ENCODE measurements around the gene ENAH.

ENAH gene

DNA sequence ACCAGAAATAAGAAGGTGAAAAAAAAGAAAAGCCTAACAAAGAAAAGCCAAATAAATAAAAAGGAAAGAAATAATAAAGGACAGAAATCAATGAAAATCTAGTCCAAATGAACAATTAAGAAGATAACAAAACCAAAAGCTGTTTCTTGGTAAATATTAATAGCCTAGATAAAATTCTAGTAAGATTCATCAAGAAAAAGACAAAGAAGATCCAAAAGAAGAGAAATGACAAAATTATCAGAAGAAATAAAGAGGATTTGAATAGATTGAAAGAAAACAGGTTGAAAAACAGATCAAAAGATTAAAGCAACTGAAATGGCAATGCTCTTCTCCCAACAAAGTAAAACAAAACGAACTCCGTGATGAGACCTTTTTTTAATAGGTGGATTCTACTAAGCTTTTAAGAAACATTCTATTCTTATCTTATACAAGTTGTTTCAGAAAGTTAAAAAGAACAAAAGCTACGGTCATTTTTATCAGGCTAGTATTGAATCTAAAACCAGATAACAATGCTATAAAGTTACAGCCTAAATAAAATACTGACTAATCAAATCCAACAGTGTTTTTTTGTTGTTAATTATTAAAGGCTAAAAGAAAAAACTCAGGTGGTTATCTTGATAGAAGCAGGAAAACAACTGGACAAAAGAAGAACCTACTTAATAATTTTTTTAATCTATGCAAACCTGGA, 50.9 kb downstream of the ENAH start:
- no peak for DNase-seq

DNA sequence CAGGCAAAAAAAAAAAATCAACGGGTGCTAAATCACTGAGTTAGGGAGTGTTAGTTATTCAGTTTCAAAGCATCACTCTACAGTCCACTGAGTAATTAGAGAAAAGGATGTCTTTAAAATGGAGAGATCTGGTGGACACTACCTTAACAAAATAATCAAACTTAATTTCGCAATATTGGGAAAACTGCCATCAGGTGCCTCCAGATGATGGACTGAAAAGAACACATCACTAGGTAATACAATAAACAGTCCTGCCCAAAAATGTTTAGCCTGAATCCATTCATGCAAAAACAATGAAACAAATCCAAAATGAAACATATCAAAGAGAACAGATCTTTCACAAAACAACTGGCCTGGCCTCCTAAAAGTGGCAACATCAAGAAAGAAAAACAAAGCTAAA, 54.1 kb downstream of the ENAH start:
- no peak for DNase-seq

DNA sequence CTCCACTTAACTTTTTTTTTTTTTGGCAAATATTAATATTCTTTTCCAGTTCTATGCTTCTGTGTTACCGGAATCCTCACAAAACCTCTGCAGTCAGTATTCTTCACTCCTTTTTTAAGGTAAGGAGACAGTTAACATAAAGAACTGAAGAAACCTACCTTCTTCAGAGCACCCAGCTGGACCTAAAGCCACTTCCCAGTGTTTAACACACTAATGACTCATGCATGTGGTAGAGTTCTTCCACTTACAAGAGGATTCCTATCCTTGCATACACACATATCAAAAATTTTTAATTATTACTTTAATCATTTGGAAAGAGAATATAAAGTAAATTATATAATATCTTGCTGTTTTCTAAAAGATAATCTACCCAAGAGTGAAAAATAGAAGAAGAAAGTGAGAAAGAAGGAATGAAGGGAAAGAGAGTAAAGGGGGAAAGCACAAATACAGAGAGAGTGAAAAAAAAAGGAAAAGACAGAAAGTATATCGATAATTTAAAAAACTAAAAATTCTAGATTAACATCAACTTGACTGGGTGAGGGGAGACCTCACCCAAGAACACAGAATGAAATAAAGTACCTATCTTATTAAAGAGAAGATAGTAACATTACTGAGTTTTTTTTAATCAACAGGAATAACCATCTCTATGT, 54.9 kb downstream of the ENAH start:
- no peak for DNase-seq

DNA sequence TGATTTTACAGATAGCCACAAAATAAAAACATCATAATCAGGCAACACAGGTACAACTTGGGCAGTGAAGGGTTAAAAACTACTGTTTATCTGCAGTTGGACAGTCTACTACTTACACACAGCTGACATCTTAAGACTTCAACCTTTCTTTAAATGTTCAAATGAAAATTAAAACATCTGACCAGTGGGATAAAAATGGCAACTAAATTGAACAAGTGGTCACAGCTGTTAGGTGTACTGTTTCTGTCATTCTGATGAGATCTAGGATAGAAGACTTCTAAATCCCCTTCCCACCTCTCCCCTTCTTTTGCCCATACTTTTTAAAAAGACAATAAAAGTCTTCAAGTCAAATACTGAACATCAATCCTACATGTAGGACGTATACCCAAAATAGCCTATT, 56.2 kb downstream of the ENAH start:
- no peak for DNase-seq

DNA sequence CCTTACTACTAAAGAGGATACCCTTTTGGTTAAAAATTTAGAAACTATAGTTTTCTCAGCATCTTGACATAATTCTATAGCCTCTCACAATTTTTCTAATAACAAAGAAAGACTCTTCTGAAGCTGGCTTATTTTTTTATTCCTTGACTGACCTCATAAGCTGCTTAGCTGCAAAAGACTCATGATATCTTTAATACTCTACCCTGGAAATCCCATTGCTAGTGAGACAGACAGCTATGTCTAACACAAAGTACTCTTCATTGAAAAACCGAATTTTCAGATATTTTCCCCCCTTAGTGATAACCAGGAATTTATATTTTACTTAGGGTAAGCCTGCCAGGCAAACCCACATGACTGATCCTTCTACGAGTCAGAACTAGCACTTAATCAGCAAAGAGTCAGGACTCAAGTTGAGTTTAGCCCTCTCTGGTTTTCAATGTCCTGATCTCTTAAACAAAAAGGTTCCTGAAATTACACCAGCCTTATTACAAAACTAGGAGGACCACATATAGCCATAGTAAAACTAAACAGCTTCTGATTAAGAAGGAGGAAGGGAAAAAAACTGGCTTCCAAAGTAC, 56.9 kb downstream of the ENAH start:
- DNase-seq, result no peak

DNA sequence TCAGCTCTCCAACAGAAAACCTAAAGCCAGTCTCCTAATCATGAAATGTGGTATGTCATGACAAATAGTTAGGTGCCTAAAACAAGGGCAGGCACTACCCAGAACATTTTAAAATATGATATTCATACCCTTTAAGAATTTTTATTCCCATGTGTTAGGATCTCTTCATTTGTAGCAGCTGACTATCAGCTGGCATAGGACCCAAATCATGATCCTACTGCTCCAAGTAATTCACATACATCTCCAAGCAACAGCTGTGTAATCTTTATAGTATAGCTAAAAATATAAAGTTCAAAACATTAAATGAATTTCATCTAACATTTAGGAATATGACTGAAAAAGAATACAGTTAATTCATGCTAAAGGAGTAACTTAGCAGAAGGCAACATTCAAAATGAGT, 57.5 kb downstream of the ENAH start:
- DNase-seq, result no peak

DNA sequence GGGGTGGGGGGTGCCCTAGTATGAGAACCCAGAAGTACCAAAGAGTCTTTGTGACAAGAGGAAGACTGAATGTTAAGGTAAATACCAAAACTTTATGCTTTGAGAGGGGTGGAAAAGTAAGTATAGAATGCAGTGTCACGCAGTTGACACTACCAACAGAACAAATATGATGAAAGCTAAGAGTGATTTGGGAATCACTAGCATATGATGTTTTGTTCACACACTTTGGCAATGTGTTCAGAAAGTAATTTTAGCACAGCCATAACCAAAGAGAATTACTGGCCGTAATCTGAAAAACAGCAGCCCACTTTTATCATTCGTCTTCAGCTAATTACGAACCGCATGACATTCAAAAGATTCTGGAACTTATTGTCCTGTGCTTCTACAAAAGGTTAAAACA, 59.5 kb downstream of the ENAH start:
- no peak for DNase-seq

DNA sequence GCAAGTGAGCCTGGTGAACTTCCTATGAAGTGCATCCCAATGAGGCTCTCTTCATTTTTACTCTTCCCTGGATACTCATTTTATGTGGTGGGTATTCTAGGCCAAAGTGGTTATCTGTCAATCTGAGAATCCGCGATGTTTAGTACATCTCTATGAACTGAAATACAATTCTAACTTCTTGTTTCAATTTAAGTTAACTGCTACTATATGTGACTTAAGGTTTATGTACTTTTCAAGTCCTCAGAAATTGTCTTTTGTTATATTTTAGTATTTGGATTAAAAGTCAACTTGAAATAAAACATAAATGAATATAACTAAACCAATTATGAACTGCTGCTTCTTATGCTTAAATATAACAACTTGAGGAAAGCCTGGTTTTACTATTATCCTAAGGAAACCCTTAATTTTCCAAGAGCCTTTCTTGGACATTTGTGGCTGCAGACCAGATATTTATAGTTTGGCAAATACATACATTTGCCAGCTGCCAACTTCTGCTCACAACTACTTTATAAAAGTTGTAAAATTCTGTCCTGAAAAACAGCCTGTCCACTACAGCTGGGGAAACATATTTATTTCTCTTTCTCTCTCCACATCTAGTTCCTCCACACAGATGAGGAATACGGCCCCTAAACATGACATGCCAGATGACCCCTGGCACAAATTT, 60.4 kb downstream of the ENAH start:
- no peak for DNase-seq

DNA sequence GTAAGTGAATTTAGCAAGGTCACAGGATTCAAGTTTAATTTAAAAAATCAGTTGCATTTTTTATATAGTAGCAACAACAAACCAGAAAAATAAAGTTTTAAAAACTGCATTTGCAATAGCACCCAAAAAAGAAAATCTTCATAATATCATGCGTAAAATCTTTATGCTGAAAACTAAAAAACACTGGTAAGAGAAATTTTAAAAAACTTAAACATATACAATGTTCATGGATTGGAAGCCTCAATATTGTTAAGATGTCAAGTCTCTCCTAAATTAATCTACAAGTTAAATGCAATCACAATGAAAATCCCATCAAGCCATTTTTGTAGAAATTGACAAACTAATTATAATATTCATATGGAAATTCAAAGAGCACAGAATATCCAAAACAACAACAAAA, 65.6 kb downstream of the ENAH start:
- DNase-seq, result no peak

DNA sequence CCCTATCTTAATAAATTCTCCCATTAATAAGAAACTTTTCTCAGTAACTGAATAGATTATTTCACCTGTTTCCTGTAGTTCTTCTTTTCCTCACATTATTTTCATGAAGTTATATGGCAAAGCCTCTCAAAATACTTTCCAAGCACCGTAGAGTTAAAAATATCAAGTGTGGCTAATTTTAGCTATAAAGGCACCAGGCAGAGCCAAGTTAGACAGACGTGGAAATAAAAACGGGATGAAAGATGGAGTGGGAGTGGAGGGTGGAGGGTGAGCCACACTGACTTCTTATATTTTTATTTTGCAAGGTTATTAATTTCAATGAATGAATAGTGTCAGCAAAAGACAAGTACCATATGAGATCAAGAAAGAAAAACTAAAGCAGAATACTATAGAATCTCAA, 71.7 kb downstream of the ENAH start:
- DNase-seq, result no peak

DNA sequence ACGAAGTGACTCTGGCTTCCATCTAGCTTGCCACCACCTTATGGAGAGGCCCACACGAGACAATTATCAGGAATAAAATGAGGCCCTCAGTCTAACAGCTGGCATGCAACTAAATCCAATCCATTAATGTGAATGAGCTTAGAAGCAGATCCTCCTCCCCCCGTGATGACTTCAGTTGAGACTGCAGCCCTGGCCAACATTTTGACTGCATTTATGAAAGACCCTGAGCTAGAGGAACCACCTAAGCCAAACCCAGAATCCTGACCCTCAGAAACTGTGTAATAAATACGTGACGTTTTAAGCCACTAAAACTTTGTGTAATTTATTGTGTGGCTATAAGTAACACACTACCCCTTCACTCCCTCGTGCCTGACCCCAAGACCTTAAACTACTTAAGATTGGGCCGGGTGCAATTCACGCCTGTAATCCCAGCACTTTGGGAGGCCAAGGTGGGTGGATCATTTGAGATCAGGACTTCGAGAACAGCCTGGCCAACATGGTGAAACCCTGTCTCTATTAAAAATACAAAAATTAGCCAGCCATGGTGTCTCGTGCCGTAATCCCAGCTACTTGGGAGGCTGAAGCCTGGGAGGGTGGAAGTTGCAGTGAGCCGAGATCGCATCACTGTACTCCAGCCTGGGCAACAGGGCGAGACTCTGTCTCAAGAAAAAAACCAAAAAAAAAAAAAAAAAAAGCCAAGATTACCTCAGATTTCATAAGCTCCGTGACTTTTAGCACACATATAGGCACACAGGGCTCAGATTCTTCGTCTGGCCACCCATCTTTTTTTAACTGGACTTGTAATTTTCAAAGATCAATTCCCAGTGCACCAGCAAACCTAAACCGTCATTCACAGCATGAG, 72.5 kb downstream of the ENAH start:
- DNase-seq, result no peak

DNA sequence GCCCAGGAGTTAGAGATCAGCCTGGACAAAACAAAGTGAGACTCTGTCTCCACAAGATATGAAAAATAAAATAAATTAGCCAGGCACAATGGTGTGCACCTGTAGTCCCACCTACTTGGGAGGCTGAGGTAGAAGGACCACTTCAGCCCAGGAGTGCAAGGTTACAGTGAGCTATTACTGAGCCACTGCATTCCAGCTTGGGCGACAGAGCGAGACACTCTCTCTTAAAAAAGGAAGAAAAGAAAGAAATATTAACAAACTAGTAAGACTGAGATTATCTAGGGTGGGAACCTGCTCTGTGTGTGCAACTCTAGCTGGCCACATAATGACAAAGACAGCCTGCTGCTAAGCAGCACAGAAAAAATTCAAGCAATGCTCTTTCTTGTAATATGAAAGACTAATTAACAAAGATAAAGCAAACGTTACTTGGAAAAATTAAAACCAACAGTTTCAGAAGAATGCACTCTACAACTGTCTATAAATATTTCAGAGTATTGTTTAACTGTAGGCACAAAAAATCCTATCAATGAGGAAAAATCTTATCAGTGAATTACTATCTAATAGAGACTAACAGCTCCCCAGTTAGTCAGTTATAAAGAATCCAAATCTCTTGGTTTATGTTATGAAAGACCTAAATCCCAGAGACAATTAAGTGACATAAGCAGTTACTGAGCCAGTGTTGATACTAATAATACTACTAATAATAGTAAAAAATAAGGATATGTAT, 74.5 kb downstream of the ENAH start:
- DNase-seq, result no peak

DNA sequence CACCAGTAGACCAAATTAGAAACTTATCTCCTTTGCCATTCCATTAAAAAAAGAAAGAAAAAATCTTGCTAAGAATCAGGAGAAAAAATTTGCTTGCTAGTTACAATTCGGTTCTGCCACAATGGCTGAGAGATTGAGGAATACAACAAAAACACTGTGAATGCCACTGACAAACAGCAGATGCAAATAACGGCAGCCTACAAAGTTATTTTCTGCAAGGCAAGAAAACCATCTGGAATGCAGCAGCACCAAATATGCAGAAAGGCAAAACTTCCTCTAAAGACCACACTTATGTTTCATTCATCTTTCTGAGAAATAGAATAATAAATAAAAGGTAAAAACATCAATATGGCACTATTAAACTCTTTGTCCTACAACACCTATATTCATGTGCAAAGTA, 75.7 kb downstream of the ENAH start:
- no peak for DNase-seq

DNA sequence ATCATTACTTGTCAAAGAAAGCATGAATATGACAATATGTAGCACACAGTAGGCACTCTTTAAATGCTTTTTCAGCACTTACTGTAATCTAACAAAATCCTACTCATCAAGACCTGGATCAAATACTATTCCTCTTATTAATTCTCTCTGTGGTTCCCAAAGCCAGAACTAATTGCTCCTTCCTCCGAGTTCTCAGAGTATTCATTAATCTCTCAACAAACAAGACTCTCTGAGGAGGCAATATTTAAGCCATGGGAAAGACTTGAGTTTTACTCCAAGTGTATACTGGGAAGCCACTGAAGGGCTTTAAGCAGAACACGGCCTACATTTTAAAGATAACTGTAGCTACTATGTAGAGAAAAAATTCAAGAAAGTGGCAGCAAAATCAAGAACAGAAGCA, 79.7 kb downstream of the ENAH start:
- no peak for DNase-seq

DNA sequence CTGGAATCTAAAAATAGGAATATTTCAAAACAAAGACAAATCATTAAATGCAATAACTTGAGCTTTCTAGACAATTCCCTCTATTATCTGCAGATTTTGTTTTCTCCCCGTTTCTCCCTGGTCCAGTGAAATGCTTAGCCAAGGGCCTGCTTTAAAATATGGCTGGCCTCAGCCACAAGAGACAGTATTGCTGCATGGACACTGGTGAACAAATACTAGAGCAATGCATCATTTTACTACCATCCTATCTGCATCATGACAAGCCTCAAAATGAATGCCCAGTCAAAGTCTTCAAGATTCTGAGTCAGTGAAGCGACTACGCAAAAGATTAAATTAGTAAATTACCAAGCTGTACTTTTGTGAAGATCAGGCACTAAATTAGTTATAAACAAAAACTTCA, 80.5 kb downstream of the ENAH start:
- no peak for DNase-seq

DNA sequence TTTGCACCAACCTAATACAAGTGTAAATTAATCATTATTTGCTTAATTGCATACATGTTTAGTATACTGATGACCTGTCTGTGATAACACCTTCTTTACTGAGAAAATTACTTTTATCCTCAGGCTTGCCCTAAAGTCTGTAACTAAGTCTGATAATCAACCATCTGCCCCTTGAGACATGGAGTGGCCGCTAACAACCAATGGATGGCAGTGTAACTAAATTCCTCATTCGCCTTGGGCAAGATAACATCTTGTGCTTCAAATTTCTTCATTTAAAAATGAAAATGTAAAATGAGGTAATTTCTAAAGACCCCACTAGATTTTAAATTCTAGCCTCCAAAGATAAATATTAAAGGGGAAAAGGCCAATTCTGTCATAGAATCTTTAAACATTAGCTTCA, 85.1 kb downstream of the ENAH start:
- DNase-seq, result no peak

DNA sequence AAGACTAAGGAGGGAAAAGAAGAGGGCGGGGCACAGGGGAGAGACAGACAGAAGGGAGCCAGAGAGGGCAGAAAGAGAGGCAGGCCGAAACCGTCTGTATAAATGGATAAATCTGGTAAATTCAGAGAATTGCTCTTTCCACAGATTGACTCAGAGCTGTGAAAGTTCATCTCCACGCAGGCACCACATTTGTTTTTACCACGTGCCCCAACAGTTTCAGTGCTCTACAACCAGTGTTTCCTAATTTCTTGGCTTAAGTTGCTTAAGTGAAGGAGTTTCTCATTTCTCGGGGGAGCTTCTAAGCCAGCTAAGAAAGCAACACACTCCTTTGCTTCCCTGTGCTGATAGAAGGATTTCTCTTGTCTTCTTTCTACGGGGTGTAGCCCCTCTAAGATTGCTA, 87.1 kb downstream of the ENAH start:
- DNase-seq, result no peak

DNA sequence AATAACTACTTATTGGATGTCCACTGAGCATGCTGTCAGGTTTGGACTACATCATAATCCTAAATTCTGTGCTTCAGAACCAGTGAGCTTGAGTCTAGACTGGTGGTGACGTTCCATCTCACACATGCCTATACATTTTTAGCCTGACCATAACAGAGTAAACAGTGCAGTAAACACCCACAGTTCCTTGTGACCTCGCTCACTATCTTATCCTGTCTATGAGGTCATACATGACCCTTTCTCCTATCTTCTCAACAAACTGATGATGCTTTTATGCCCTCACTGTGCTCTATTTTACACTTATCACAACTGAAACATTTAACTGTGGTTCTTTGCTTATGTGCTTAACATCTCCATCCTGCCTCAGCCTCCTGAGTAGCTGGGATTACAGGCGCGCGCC, 91.2 kb downstream of the ENAH start:
- no peak for DNase-seq

DNA sequence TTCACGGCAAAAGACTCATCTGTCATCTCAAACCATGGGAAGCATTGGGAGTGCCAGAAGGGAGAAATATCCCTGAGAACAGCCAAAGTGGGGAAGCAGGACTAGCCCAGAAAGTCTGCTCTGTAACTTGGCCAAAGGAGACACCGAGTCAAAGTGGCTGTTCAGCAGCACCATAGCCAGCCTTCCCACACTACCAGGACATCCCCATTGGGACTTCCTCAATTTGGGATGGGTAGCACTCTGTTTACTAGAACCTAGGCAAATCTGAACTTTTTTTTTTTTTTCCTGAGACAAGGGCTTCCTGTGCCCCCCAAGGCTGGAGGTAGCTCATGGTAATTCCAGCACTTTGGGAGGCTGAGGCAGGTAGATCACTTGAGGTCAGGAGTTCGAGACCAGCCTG, 93.0 kb downstream of the ENAH start:
- DNase-seq, result no peak

DNA sequence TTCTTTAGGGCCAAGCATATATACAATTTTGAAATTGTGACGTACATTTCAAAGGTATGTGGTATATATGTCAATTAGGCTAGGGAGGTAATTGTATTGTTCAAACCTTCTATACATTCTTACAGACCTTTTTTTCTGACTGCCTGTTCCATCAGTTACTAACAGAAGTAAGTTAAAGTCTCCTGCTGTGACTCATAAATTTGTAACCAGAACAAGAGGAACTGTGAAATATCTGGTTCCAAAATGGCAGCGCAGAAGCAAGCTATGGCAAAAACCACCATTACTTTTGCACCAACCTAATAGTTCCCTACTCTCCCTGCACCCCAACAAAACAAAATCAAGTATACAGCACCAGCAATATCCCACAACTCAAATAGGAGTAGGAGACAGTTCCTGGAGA, 93.6 kb downstream of the ENAH start:
- no peak for DNase-seq

DNA sequence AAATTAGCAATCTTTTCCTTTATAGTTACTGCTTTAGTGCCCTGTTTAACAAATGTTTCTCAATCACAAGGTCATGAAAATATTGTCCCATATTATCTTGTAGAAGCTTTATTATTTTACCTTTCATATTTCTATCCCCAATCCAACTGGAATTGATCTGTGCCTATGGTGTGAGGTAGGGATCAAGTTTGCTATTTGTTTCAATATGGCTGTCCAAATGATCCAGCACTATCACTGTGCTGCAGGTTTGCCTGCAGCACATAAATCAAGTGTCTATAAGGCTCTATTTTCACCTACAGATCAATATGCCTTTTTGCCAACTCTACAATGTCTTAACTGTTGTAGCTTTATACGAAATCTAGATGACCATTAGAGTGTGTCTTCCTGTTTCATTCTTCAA, 96.2 kb downstream of the ENAH start:
- DNase-seq, result no peak

DNA sequence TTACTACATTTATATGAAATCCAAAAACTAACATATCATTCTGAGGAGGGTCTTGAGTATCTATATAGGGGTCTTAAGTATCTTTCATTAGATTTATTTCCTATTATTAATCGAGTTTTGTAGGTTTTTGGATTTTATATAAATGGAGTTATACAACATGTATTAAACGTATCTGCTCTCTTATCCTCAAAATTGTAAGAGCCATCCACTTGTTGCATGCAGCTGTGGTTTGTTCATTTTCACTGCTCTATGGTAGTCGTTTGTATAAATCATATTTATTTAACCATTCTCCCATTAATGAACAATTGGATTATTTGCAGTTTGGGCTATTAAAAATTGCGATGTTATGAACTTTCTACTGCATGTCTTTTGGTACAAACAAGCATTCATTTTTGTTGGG, 97.1 kb downstream of the ENAH start:
- DNase-seq, result no peak

Data from stimulated activated CD4-positive, alpha-beta T cell treated with anti-CD3 and anti-CD28 coated beads, Interleukin-1b, Interleukin-23, amount 100 ng/mL, for 48 hours (primary cell).